ENCODE results near the gene CLGN. TPM values are rescaled to one million over a fixed set of nuclear protein-coding genes. Genes with fewer than 3 reads are reported as not detected.

CLGN gene
- total RNA-seq, 1 experiment from 2014 or later = 2.9 TPM

GRCh38 chr4:140374130-140374477 is 53.3 kb downstream of the CLGN start:
- Histone ChIP-seq H3K27me3 (ENCODE audit: insufficient read depth, low read length) (no peaks in the 10 kb centered on the region), H4K8ac (replicated peaks; ENCODE audit: insufficient read length, low read depth, low read length) (no peak overlapping the region), H3K4ac (ENCODE audit: low read depth, low read length) (no peak overlapping the region), H3K23me2 (ENCODE audit: insufficient read length, low read depth, low read length, poor library complexity, severe bottlenecking) (peaks cover 5% of the 10 kb centered on the region), H3K4me1 (ENCODE audit: insufficient read depth, low read length) (no peaks in the 10 kb centered on the region), H4K20me1 (ENCODE audit: control insufficient read depth, insufficient read depth, insufficient read length) (no peaks in the 10 kb centered on the region), H2AK5ac (ENCODE audit: insufficient read length, low read length) (no peak overlapping the region), H2AFZ (ENCODE audit: low read length) (no peak overlapping the region), H2BK15ac (ENCODE audit: low read depth, low read length) (no peak overlapping the region), H2BK5ac (ENCODE audit: insufficient read length, low read length) (no peak overlapping the region), H2BK20ac (ENCODE audit: low read depth, low read length, poor library complexity, severe bottlenecking) (no peak overlapping the region), H3K56ac (ENCODE audit: insufficient read length, low read depth, low read length) (no peak overlapping the region), H3K27ac (ENCODE audit: insufficient read length, low read depth, low read length) (no peak overlapping the region), H3K23ac (ENCODE audit: insufficient read length, low read depth, low read length) (no peak overlapping the region), H2BK120ac (ENCODE audit: low read depth, low read length, poor library complexity, severe bottlenecking) (no peak overlapping the region), H3K9ac (ENCODE audit: extremely low read depth, insufficient read length, low read length) (peak overlapping the region; percentile 92), H4K5ac (ENCODE audit: insufficient read length, low read depth, low read length) (no peak overlapping the region), H3T11ph (ENCODE audit: low read length) (no peak overlapping the region), H3K14ac (ENCODE audit: insufficient read depth, low read length) (peak overlapping the region; percentile 85), H2BK12ac (ENCODE audit: insufficient read length, low read depth, low read length) (no peak overlapping the region), H3K9me3 (ENCODE audit: control insufficient read depth, low read depth, low read length) (no peaks in the 10 kb centered on the region), H3K79me2 (ENCODE audit: insufficient read depth, low read length) (peaks cover 17% of the 10 kb centered on the region; the same call in 1 of the 2 replicates), H4K91ac (ENCODE audit: insufficient read length, low read depth, low read length) (no peak overlapping the region), H3K4me2 (ENCODE audit: insufficient read depth, insufficient read length, low read length) (peak overlapping the region; percentile 99), H3K79me1 (ENCODE audit: insufficient read depth, low read depth, low read length, poor library complexity, severe bottlenecking) (no peaks in the 10 kb centered on the region), H3K18ac (ENCODE audit: insufficient read length, low read depth, low read length) (peak overlapping the region; percentile 56)
- H3K27me3 Mint-ChIP-seq (ENCODE audit: low read depth) = peaks cover 3% of the 10 kb centered on the region; the same call in 1 of the 2 replicates
- no peak for TF ChIP-seq CTCF (conservative IDR thresholded peaks at IDR 0.05)
- H3K36me3 Mint-ChIP-seq (ENCODE audit: insufficient read depth in 1 of 3, low read depth in 3 of 3) = peaks cover 0 to 4% (median 0%) of the 10 kb centered on the region in 3 experiments; a peak in 1 of 7 replicates
- H3K27ac Mint-ChIP-seq = peak overlapping the region; percentile 85 to 96 (median 96); a peak in 6 of 7 replicates
- no peaks in the 10 kb centered on the region for H3K9me3 Mint-ChIP-seq
- peaks cover 14 to 20% of the 10 kb centered on the region in 2 experiments for H3K4me1 Mint-ChIP-seq
- no peak overlapping the region; a peak in 1 of 5 replicates for H3K4me3 Mint-ChIP-seq
- DNase-seq = no peak
- no CpG with 5 or more reads among the region's 8 CpGs for WGBS (ENCODE audit: extremely low coverage, insufficient read length, low lambda C conversion rate)

All from H9 (cell line).